Measurements from ENCODE around the gene DRAM2. TPM values are rescaled to one million over a fixed set of nuclear protein-coding genes. Genes with fewer than 3 reads are reported as not detected.

Gene DRAM2
- total RNA-seq, 1 donor from 2014 or later: 26.6 TPM

- H3K36me3 Mint-ChIP-seq (ENCODE audit: low read depth): peaks cover 33% of the 10 kb centered on the region
- H3K4me3 Mint-ChIP-seq: peak overlapping the region; percentile 100
- peak; percentile 27 for DNase-seq (ENCODE audit: low spot score)
- peaks cover 39% of the 10 kb centered on the region for H3K4me1 Mint-ChIP-seq (ENCODE audit: low read depth)
- no peaks in the 10 kb centered on the region for H3K27me3 Mint-ChIP-seq (ENCODE audit: insufficient read depth)
- H3K27ac Mint-ChIP-seq: peak overlapping the region; percentile 100
- no peaks in the 10 kb centered on the region for H3K9me3 Mint-ChIP-seq
- intact Hi-C loops (cut with micrococcal nuclease): loop anchor here (2.0 kb wide), 1 partner anchor 77 kb away; no protein-coding TSS in a partner anchor
Observed at GRCh38 chr1:111139324-111139955, 453 bp downstream of the DRAM2 start.

- Mint-ChIP-seq H3K9me3 (no peaks in the 10 kb centered on the region), H3K27me3 (ENCODE audit: insufficient read depth) (no peaks in the 10 kb centered on the region), H3K27ac (no peak overlapping the region), H3K36me3 (ENCODE audit: low read depth) (peaks cover 39% of the 10 kb centered on the region), H3K4me3 (no peak overlapping the region), H3K4me1 (ENCODE audit: low read depth) (peaks cover 25% of the 10 kb centered on the region)
- intact Hi-C loops (cut with micrococcal nuclease): no loop called here
- no peak for DNase-seq (ENCODE audit: low spot score)
Observed at GRCh38 chr1:111133866-111134265, 6.0 kb downstream of the DRAM2 start.

- H3K4me1 Mint-ChIP-seq (ENCODE audit: low read depth): peaks cover 27% of the 10 kb centered on the region
- H3K9me3 Mint-ChIP-seq: no peaks in the 10 kb centered on the region
- H3K4me3 Mint-ChIP-seq: no peak overlapping the region
- intact Hi-C loops (cut with micrococcal nuclease): no loop called here
- no peak for DNase-seq (ENCODE audit: low spot score)
- H3K36me3 Mint-ChIP-seq (ENCODE audit: low read depth): peaks cover 42% of the 10 kb centered on the region
- no peaks in the 10 kb centered on the region for H3K27me3 Mint-ChIP-seq (ENCODE audit: insufficient read depth)
- no peak overlapping the region for H3K27ac Mint-ChIP-seq
Observed at GRCh38 chr1:111131693-111132092, 8.2 kb downstream of the DRAM2 start.

GRCh38 chr1:111129376-111129775 is 10.5 kb downstream of the DRAM2 start:
- Mint-ChIP-seq H3K9me3 (no peaks in the 10 kb centered on the region), H3K36me3 (ENCODE audit: low read depth) (peaks cover 30% of the 10 kb centered on the region)
- intact Hi-C loops (cut with micrococcal nuclease): no loop called here

GRCh38 chr1:111127923-111128643 is 11.8 kb downstream of the DRAM2 start:
- Mint-ChIP-seq H3K27me3 (ENCODE audit: insufficient read depth) (no peaks in the 10 kb centered on the region), H3K4me3 (no peak overlapping the region), H3K9me3 (no peaks in the 10 kb centered on the region), H3K4me1 (ENCODE audit: low read depth) (peaks cover 27% of the 10 kb centered on the region), H3K27ac (no peak overlapping the region), H3K36me3 (ENCODE audit: low read depth) (peaks cover 32% of the 10 kb centered on the region)
- no peak for DNase-seq (ENCODE audit: low spot score)
- intact Hi-C loops (cut with micrococcal nuclease): no loop called here

More at GRCh38 chr1:111129376-111129775, 10.5 kb downstream of the DRAM2 start:
- DNase-seq (ENCODE audit: low spot score): no peak
- H3K4me3 Mint-ChIP-seq: no peak overlapping the region
- no peaks in the 10 kb centered on the region for H3K27me3 Mint-ChIP-seq (ENCODE audit: insufficient read depth)
- peaks cover 27% of the 10 kb centered on the region for H3K4me1 Mint-ChIP-seq (ENCODE audit: low read depth)
- H3K27ac Mint-ChIP-seq: no peak overlapping the region

- no peak overlapping the region for H3K4me3 Mint-ChIP-seq
- no peak overlapping the region for H3K27ac Mint-ChIP-seq
- H3K4me1 Mint-ChIP-seq (ENCODE audit: low read depth): peaks cover 21% of the 10 kb centered on the region
- intact Hi-C loops (cut with micrococcal nuclease): no loop called here
- H3K36me3 Mint-ChIP-seq (ENCODE audit: low read depth): peaks cover 27% of the 10 kb centered on the region
- H3K27me3 Mint-ChIP-seq (ENCODE audit: insufficient read depth): no peaks in the 10 kb centered on the region
- no peak for DNase-seq (ENCODE audit: low spot score)
- no peaks in the 10 kb centered on the region for H3K9me3 Mint-ChIP-seq
Observed at GRCh38 chr1:111126354-111126753, 13.5 kb downstream of the DRAM2 start.

- no peak overlapping the region for H3K4me3 Mint-ChIP-seq
- H3K9me3 Mint-ChIP-seq: no peaks in the 10 kb centered on the region
- peaks cover 34% of the 10 kb centered on the region for H3K36me3 Mint-ChIP-seq (ENCODE audit: low read depth)
- peaks cover 3% of the 10 kb centered on the region for H3K4me1 Mint-ChIP-seq (ENCODE audit: low read depth)
- no peak overlapping the region for H3K27ac Mint-ChIP-seq
- no peaks in the 10 kb centered on the region for H3K27me3 Mint-ChIP-seq (ENCODE audit: insufficient read depth)
- DNase-seq (ENCODE audit: low spot score): no peak
- intact Hi-C loops (cut with micrococcal nuclease): no loop called here
Observed at GRCh38 chr1:111116496-111116895, 23.4 kb downstream of the DRAM2 start.

GRCh38 chr1:111110197-111110899 is 29.5 kb downstream of the DRAM2 start:
- Mint-ChIP-seq H3K4me3 (no peak overlapping the region), H3K4me1 (ENCODE audit: low read depth) (peaks cover 3% of the 10 kb centered on the region), H3K27ac (no peak overlapping the region), H3K27me3 (ENCODE audit: insufficient read depth) (no peaks in the 10 kb centered on the region), H3K36me3 (ENCODE audit: low read depth) (peaks cover 9% of the 10 kb centered on the region), H3K9me3 (peaks cover 7% of the 10 kb centered on the region)
- DNase-seq (ENCODE audit: low spot score): no peak
- intact Hi-C loops (cut with micrococcal nuclease): no loop called here

GRCh38 chr1:111104981-111105380 is 34.9 kb downstream of the DRAM2 start:
- intact Hi-C loops (cut with micrococcal nuclease): no loop called here
- no peaks in the 10 kb centered on the region for H3K27me3 Mint-ChIP-seq (ENCODE audit: insufficient read depth)
- H3K27ac Mint-ChIP-seq: no peak overlapping the region
- H3K4me1 Mint-ChIP-seq (ENCODE audit: low read depth): no peaks in the 10 kb centered on the region
- DNase-seq (ENCODE audit: low spot score): no peak
- peaks cover 1% of the 10 kb centered on the region for H3K36me3 Mint-ChIP-seq (ENCODE audit: low read depth)
- H3K9me3 Mint-ChIP-seq: peaks cover 25% of the 10 kb centered on the region
- no peak overlapping the region for H3K4me3 Mint-ChIP-seq

- Mint-ChIP-seq H3K36me3 (ENCODE audit: low read depth) (peaks cover 1% of the 10 kb centered on the region), H3K4me1 (ENCODE audit: low read depth) (no peaks in the 10 kb centered on the region), H3K9me3 (peaks cover 41% of the 10 kb centered on the region), H3K27ac (no peak overlapping the region), H3K4me3 (no peak overlapping the region), H3K27me3 (ENCODE audit: insufficient read depth) (no peaks in the 10 kb centered on the region)
- intact Hi-C loops (cut with micrococcal nuclease): no loop called here
- DNase-seq (ENCODE audit: low spot score): no peak
Observed at GRCh38 chr1:111101854-111102642, 37.8 kb downstream of the DRAM2 start.

GRCh38 chr1:111099289-111099688 is 40.6 kb downstream of the DRAM2 start:
- no peak for DNase-seq (ENCODE audit: low spot score)
- intact Hi-C loops (cut with micrococcal nuclease): no loop called here
- no peak overlapping the region for H3K27ac Mint-ChIP-seq
- H3K9me3 Mint-ChIP-seq: peaks cover 45% of the 10 kb centered on the region
- H3K27me3 Mint-ChIP-seq (ENCODE audit: insufficient read depth): peaks cover 2% of the 10 kb centered on the region
- no peaks in the 10 kb centered on the region for H3K4me1 Mint-ChIP-seq (ENCODE audit: low read depth)
- H3K36me3 Mint-ChIP-seq (ENCODE audit: low read depth): peaks cover 1% of the 10 kb centered on the region
- H3K4me3 Mint-ChIP-seq: no peak overlapping the region

- Mint-ChIP-seq H3K27me3 (ENCODE audit: insufficient read depth) (peaks cover 2% of the 10 kb centered on the region), H3K9me3 (peaks cover 49% of the 10 kb centered on the region), H3K4me3 (no peak overlapping the region), H3K36me3 (ENCODE audit: low read depth) (peaks cover 1% of the 10 kb centered on the region), H3K27ac (no peak overlapping the region), H3K4me1 (ENCODE audit: low read depth) (no peaks in the 10 kb centered on the region)
- DNase-seq (ENCODE audit: low spot score): no peak
- intact Hi-C loops (cut with micrococcal nuclease): no loop called here
Observed at GRCh38 chr1:111097356-111098099, 42.4 kb downstream of the DRAM2 start.
